K562 (cell line): ENCODE data around the gene NME4. TPM values are rescaled to one million over a fixed set of nuclear protein-coding genes. Genes with fewer than 3 reads are reported as not detected.

Source experiments
- ATAC-seq: fragments of 200-7000 bp; cut with Tn5 transposase; 3 replicates; pipeline ENCODE4 v1.9.1; 2020; ENCODE audit warnings: moderate library complexity
- BruUV-seq: library from RNA; stranded (reverse); fragments of 400-500 nt; replicated peaks from 2 replicates; lab custom pipeline; 2021; lab: Mats Ljungman, UMichigan
- CTCF ChIA-PET: fragments of 300-600 bp; formaldehyde crosslinking; extraction: SDS; loops from one replicate; lab custom pipeline; 2021; ENCODE audit warnings: low intra/inter-chr PET ratio; lab: Yijun Ruan, JAX
- POLR2A ChIA-PET: fragments of 300-600, 350-650 bp; sonication (Branson Sonifier 250); formaldehyde crosslinking; extraction: SDS; loops from one replicate; lab custom pipeline; 2021; ENCODE audit warnings: antibody characterized with exemption, inconsistent platforms; lab: Yijun Ruan, JAX
- DNase-seq, 4 experiments: peaks; one replicate each; pipeline versions ENCODE4 v3.0.0 to v3.0.0-alpha.2; 2011 to 2018; ENCODE audit warnings: low spot score in 3 of 4, mixed read lengths in 3 of 4; ENCODE audit errors: extremely low read depth in 1 of 4
- FAIRE-seq: peaks from 2 replicates; lab custom pipeline; 2011; peaks lifted over from hg19 to GRCh38; lab: Jason Lieb, UNC
- H2AFZ ChIP-seq: 2 replicates; pipeline ENCODE4 v1.6.0; 2011; ENCODE audit warnings: low read depth, low read length, control low read depth, inconsistent platforms
- H3K27ac ChIP-seq: fragments of 200-600 bp; 3 replicates; pipeline ENCODE4 v1.8.0; 2011; ENCODE audit warnings: low read depth, mild to moderate bottlenecking, control low read depth, inconsistent platforms, low read length, moderate library complexity, mixed read lengths; ENCODE audit errors: extremely low read depth
- H3K27me3 ChIP-seq, 2 experiments: fragments of 300-600 bp in 1 of 2; 2 replicates in 1 of 2; 3 replicates in 1 of 2; pipeline versions ENCODE4 v1.6.0 to v1.8.0; 2011; ENCODE audit warnings: inconsistent platforms in 2 of 2, low read length in 2 of 2, mild to moderate bottlenecking in 1 of 2, mixed read lengths in 1 of 2, moderate library complexity in 1 of 2; ENCODE audit not compliant: control insufficient read depth in 2 of 2, insufficient read depth in 2 of 2
- H3K36me3 ChIP-seq: fragments of 300-600 bp; 3 replicates; pipeline ENCODE4 v1.8.0; 2011; ENCODE audit warnings: mild to moderate bottlenecking, low read length, inconsistent platforms; ENCODE audit not compliant: control insufficient read depth, insufficient read depth
- H3K4me1 ChIP-seq, 2 experiments: fragments of 200-600 bp in 1 of 2; replicated peaks in 1 of 2; 2 replicates in 1 of 2; 3 replicates in 1 of 2; pipeline versions ENCODE4 v1.5.1 to v1.8.0; 2011; ENCODE audit warnings: inconsistent platforms in 2 of 2, low read length in 2 of 2, mild to moderate bottlenecking in 1 of 2, mixed read lengths in 1 of 2, moderate library complexity in 1 of 2; ENCODE audit not compliant: control insufficient read depth in 2 of 2, insufficient read depth in 2 of 2
- H3K4me2 ChIP-seq: 2 replicates; pipeline ENCODE4 v1.6.1; 2011; ENCODE audit warnings: low read length, control low read depth, inconsistent platforms, mixed read lengths; ENCODE audit not compliant: insufficient read depth
- H3K4me3 ChIP-seq: fragments of 200-600 bp; sonication (generic), shearing (Covaris generic); 2 replicates; pipeline ENCODE4 v1.5.1; 2016; ENCODE audit warnings: control low read depth, inconsistent platforms
- H3K79me2 ChIP-seq: fragments of 200-600 bp; 3 replicates; pipeline ENCODE4 v1.8.0; 2011; ENCODE audit warnings: low read length, inconsistent platforms; ENCODE audit not compliant: control insufficient read depth, insufficient read depth
- H3K9ac ChIP-seq, 2 experiments: 2 replicates each; pipeline versions ENCODE4 v1.6.0 to v1.6.1; 2011; ENCODE audit warnings: low read depth in 2 of 2, low read length in 2 of 2, control low read depth in 1 of 2, inconsistent platforms in 1 of 2, mild to moderate bottlenecking in 1 of 2, mixed read lengths in 1 of 2; ENCODE audit not compliant: insufficient read depth in 1 of 2
- H3K9me1 ChIP-seq: one replicate; pipeline ENCODE4 v1.6.0; 2011; ENCODE audit warnings: inconsistent platforms, mild to moderate bottlenecking, low read length, moderate library complexity; ENCODE audit not compliant: control insufficient read depth, insufficient read depth
- H3K9me3 ChIP-seq: replicated peaks from 2 replicates; pipeline ENCODE4 v1.5.1; 2011; ENCODE audit warnings: low read depth, low read length, inconsistent platforms; ENCODE audit not compliant: control insufficient read depth, insufficient read depth
- H4K20me1 ChIP-seq: replicated peaks from 2 replicates; pipeline ENCODE4 v1.6.1; 2011; ENCODE audit warnings: low read length, inconsistent platforms, mixed read lengths; ENCODE audit not compliant: control insufficient read depth, insufficient read depth
- BDP1 ChIP-seq: IDR thresholded peaks from 3 replicates; pipeline ENCODE4 v1.6.1; 2011; ENCODE audit not compliant: insufficient read length, insufficient read depth
- BRD4 ChIP-seq: fragments of 200-600 bp; sonication (generic); IDR thresholded peaks from 2 replicates; pipeline ENCODE4 v1.6.1; 2017; ENCODE audit warnings: inconsistent platforms
- DACH1 ChIP-seq: fragments of 450-650 bp; IDR thresholded peaks from 2 replicates; pipeline ENCODE4 v1.6.1; 2018; ENCODE audit not compliant: partially characterized antibody
- DPF2 ChIP-seq: fragments of 450-650 bp; IDR thresholded peaks from 2 replicates; pipeline ENCODE4 v1.6.1; 2016
- ESRRA ChIP-seq: fragments of 450-650 bp; IDR thresholded peaks from 2 replicates; pipeline ENCODE4 v1.6.1; 2014; ENCODE audit warnings: low read depth, mild to moderate bottlenecking, moderate library complexity, borderline replicate concordance
- ETS2 ChIP-seq: IDR thresholded peaks from 2 replicates; pipeline ENCODE4 v1.6.1; 2016; ENCODE audit warnings: borderline replicate concordance, missing genetic modification characterization, mild to moderate bottlenecking, moderate library complexity, missing compliant biosample characterization; ENCODE audit not compliant: poor library complexity, severe bottlenecking
- EZH2 ChIP-seq: IDR thresholded peaks from 2 replicates; pipeline ENCODE4 v1.6.1; 2012; ENCODE audit warnings: low read depth, mild to moderate bottlenecking, inconsistent platforms, low read length, borderline replicate concordance
- HDAC1 ChIP-seq, 2 experiments: fragments of 450-650 bp; IDR thresholded peaks; 2 replicates each; pipeline ENCODE4 v1.6.1; 2016 to 2017; ENCODE audit warnings: inconsistent platforms in 1 of 2, mild to moderate bottlenecking in 1 of 2, moderate library complexity in 1 of 2
- HDAC2 ChIP-seq: fragments of 450-650 bp; IDR thresholded peaks from 2 replicates; pipeline ENCODE4 v1.6.1; 2016; ENCODE audit warnings: mild to moderate bottlenecking
- NR2C1 ChIP-seq, 2 experiments: fragments of 450-650 bp; IDR thresholded peaks; 2 replicates each; pipeline ENCODE4 v1.6.1; 2017; ENCODE audit warnings: mild to moderate bottlenecking in 2 of 2, antibody characterized with exemption in 1 of 2, inconsistent platforms in 1 of 2, missing compliant biosample characterization in 1 of 2, missing genetic modification characterization in 1 of 2
- PPARD ChIP-seq: fragments of 250-450 bp; sonication (Bioruptor Pico); IDR thresholded peaks from 2 replicates; pipeline ENCODE4 v1.8.0; 2022; ENCODE audit warnings: inconsistent platforms, mild to moderate bottlenecking, moderate library complexity
- RBBP5 ChIP-seq: fragments of 200-600 bp; sonication (generic); IDR thresholded peaks from 2 replicates; pipeline ENCODE4 v1.6.1; 2012; ENCODE audit warnings: borderline replicate concordance, mild to moderate bottlenecking, low read length, control low read depth, inconsistent platforms; ENCODE audit not compliant: insufficient read depth, poor library complexity, severe bottlenecking
- SOX6 ChIP-seq: fragments of 450-650 bp; IDR thresholded peaks from 2 replicates; pipeline ENCODE4 v1.6.1; 2014; ENCODE audit warnings: mild to moderate bottlenecking
- TAF1 ChIP-seq: IDR thresholded peaks from 2 replicates; pipeline ENCODE4 v1.6.1; 2011; ENCODE audit warnings: mild to moderate bottlenecking, low read length, moderate library complexity; ENCODE audit not compliant: insufficient read depth, control insufficient read depth, severe bottlenecking; ENCODE audit errors: extremely low read depth
- TOE1 ChIP-seq, 2 experiments: fragments of 450-650 bp in 1 of 2; sonication (generic) in 1 of 2; formaldehyde crosslinking in 1 of 2; IDR thresholded peaks; 2 replicates each; pipeline versions ENCODE4 v1.7.1 to v1.8.0; 2016 to 2022; ENCODE audit warnings: borderline replicate concordance in 2 of 2, mild to moderate bottlenecking in 2 of 2, antibody characterized with exemption in 1 of 2, inconsistent platforms in 1 of 2, low read depth in 1 of 2, missing genetic modification reagents in 1 of 2, moderate library complexity in 1 of 2
- ZNF551 ChIP-seq: fragments of 250-450 bp; sonication (Bioruptor Pico); IDR thresholded peaks from 2 replicates; pipeline ENCODE4 v1.5.0; 2021; ENCODE audit warnings: mild to moderate bottlenecking, moderate library complexity
- ZNF696 ChIP-seq: fragments of 250-450 bp; sonication (Bioruptor Pico); conservative IDR thresholded peaks from 2 replicates; pipeline ENCODE4 v1.4.0; 2020; ENCODE audit warnings: mild to moderate bottlenecking, moderate library complexity
- ZNF76 ChIP-seq: fragments of 250-450 bp; sonication (Bioruptor Pico); IDR thresholded peaks from 2 replicates; pipeline ENCODE4 v1.4.0; 2020; ENCODE audit warnings: mild to moderate bottlenecking, moderate library complexity, borderline replicate concordance
- ZSCAN32 ChIP-seq: fragments of 450-650 bp; formaldehyde crosslinking; IDR thresholded peaks from 2 replicates; pipeline ENCODE4 v1.4.0; 2020; ENCODE audit warnings: mild to moderate bottlenecking, moderate library complexity
- WGBS: fragments of 100-300 bp; shearing (Covaris generic); methylation state at CpG from one replicate; pipeline ENCODE4 v1.1.6; 2016; ENCODE audit warnings: low coverage, mixed read lengths; ENCODE audit not compliant: insufficient coverage; ENCODE audit errors: missing lambda C conversion rate; 5-methylcytosine and 5-hydroxymethylcytosine counted together
- in situ Hi-C: fragments of 300-500 bp; cut with MboI; formaldehyde crosslinking; loops from 4 replicates; pipeline ENCODE4 v1.15.0; 2018; ENCODE audit warnings: inconsistent platforms, mixed read lengths
- intact Hi-C: fragments of 100-400 bp; cut with micrococcal nuclease; formaldehyde crosslinking; loops from 2 replicates; pipeline ENCODE4 v1.14.2; 2022
- polyA plus RNA-seq, 8 experiments: library from polyadenylated mRNA; depleted of rRNA in 4 of 8; stranded (reverse) in 5 of 8; unstranded in 3 of 8; fragments of >200 nt; fragmentation: Nextera tagmentation in 2 of 8; fragmentation: Illumina TruSeq in 1 of 8; extraction: Ambion mirVana in 2 of 8; extraction: Trizol in 1 of 8; gene quantifications; 2 replicates each; pipeline versions ENCODE4 v1.2.1 to v1.2.3, GENCODE V29; 2011 to 2014; ENCODE audit warnings: inconsistent platforms in 1 of 8, missing spikeins in 1 of 8
- total RNA-seq, 7 experiments: library from RNA; depleted of rRNA in 6 of 7; stranded (reverse); fragments of >200 nt in 6 of 7; fragmentation: Illumina TruSeq in 2 of 7; extraction: Trizol in 2 of 7; gene quantifications; 2 replicates each; pipeline versions ENCODE4 v1.2.1 to v1.2.3, GENCODE V29; 2011 to 2021; ENCODE audit warnings: low replicate concordance in 1 of 7
- TF ChIP-seq, protein P1 (sequence below), 3 experiments: fragments of 200-800 bp in 1 of 3; sonication (Bioruptor generic) in 1 of 3; sonication (generic) in 1 of 3; formaldehyde crosslinking in 1 of 3; IDR thresholded peaks; 2 replicates each; pipeline versions ENCODE4 v1.6.1 to v1.8.0; 2016 to 2022; ENCODE audit warnings: mild to moderate bottlenecking in 2 of 3, missing compliant biosample characterization in 2 of 3, missing genetic modification characterization in 2 of 3, missing genetic modification reagents in 1 of 3

The NME4 gene
- total and polyA plus RNA-seq, 9 of the 15 experiments (the other 6 are each of a cell fraction or from before 2014, with no cell fraction given), result 15.4 to 264 (median 139) TPM

DNA sequence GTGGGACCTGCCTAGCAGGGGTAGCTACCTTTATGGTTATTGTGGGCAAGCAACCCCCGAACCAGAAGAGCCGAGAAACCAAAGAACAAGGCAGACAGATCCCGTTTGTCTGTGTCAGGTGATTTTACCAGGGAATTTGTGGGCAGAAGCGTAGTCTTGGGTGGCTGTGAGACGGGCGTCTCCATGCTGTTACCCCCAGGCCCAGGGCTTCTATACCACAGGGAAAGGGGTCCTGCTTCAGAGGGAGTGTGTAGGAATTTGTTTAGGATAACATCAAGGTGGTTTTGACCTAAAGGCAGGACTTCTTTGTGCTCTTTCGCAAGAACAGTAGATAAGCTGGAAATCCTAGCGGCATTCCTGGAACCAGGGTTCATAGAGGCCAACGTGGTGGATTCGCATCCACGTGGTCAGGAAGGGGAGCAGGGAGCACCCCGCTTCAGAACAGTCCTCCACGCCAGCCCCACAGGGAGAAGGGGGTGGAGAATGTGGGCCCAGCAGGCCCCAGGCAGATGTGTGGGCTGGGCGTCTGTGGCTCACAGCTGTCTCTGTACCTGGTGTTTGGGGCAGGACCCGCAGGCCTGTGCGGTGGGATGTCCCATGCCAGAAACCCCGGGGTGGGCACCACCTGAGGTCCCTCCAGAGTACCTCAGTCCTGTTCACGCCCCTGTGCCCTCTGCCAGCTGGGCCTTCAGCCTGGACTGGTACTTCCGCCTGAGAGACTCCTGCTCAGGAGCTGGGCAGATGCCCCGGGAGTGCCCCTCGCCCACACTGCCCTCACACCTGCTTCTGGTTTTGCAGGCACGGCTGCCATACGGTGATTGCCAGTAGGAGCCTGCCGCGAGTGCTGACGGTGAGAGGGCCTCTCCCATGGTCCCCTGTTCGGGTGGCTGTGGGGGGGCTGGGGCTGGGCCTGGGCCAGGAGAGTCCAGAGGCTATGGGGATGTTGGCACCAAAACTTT, 8.8 kb downstream of the NME4 start:
- intact Hi-C loops, result no loop called here
- peak; percentile 79 for FAIRE-seq
- BruUV-seq, result no TSS peak
- TF ChIP-seq ZNF696 (no peak), ZNF551 (CRISPR knock-in tag) (no peak), BRD4 (no peak), SOX6 (peak; percentile 85; the same call in 1 of the 2 replicates), ZNF76 (CRISPR knock-in tag) (no peak), DACH1 (no peak), ESRRA (peak; percentile 43; the same call in 1 of the 2 replicates), DPF2 (peak; percentile 66; the same call in 1 of the 2 replicates), TOE1 (IDR thresholded peaks at IDR 0.05; ENCODE audit: borderline replicate concordance) (no peak), TOE1 (CRISPR knock-in tag; IDR thresholded peaks at IDR 0.05; ENCODE audit: borderline replicate concordance, low read depth) (no peak), NR2C1 (IDR thresholded peaks at IDR 0.05) (no peak), NR2C1 (tag; IDR thresholded peaks at IDR 0.05) (peak; percentile 60; the same call in 1 of the 2 replicates), RBBP5 (peak; percentile 72), ETS2 (tag) (no peak), EZH2 (no peak), HDAC1 (IDR thresholded peaks at IDR 0.05) (peak in 1 of 2 experiments; percentile 60; a peak in 2 of 4 replicates), TAF1 (no peak), PPARD (CRISPR knock-in tag) (no peak), BDP1 (no peak), HDAC2 (0 out of 2 replicates have a peak, but pooled peaks have one; percentile 45), ZSCAN32 (CRISPR knock-in tag) (no peak)
- TF ChIP-seq, protein P1, sequence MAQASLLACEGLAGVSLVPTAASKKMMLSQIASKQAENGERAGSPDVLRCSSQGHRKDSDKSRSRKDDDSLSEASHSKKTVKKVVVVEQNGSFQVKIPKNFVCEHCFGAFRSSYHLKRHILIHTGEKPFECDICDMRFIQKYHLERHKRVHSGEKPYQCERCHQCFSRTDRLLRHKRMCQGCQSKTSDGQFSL (CRISPR knock-in tag; IDR thresholded peaks at IDR 0.05), result peak; percentile 56; the same call in 1 of the 2 replicates
- TF ChIP-seq, protein P1 (tag; IDR thresholded peaks at IDR 0.05), result no peak

More for the DNA sequence above, 8.8 kb downstream of the NME4 start:
- peak overlapping the region; percentile 51 to 89 for H3K9ac ChIP-seq
- H3K79me2 ChIP-seq, result peaks cover 11% of the 10 kb centered on the region; the same call in 2 of the 3 replicates
- peak overlapping the region; percentile 84 for H2AFZ ChIP-seq
- peak in 3 of 4 experiments; percentile 48 to 73 (median 49) for DNase-seq
- ChIA-PET POLR2A (interaction anchor here (0.5 to 1.0 kb wide), 5 partner anchors 11 to 343 kb away, joined by 3 to 5 read pairs (median 3); no protein-coding TSS in a partner anchor), CTCF (no interaction called here)
- H3K4me1 ChIP-seq, result peaks cover 15 to 47% of the 10 kb centered on the region in 2 experiments
- no peaks in the 10 kb centered on the region for H4K20me1 ChIP-seq
- no peaks in the 10 kb centered on the region for H3K9me3 ChIP-seq
- H3K27ac ChIP-seq, result peak overlapping the region; percentile 52
- H3K36me3 ChIP-seq, result peaks cover 3% of the 10 kb centered on the region; the same call in 1 of the 3 replicates
- no peak overlapping the region for H3K4me3 ChIP-seq
- H3K27me3 ChIP-seq, result no peaks in the 10 kb centered on the region
- H3K9me1 ChIP-seq, result no peaks in the 10 kb centered on the region
- WGBS, result 29% methylated on average over 24 of the region's 27 CpGs
- ATAC-seq, result no peak
- H3K4me2 ChIP-seq, result peak overlapping the region; percentile 49
- in situ Hi-C loops, result no loop called here
